Measurements from ENCODE around the gene ZNF791.

GRCh38 chr19:12564016-12564664 lies 46.6 kb upstream of the ZNF791 start:
- TF ChIP-seq POLR2A (IDR thresholded peaks at IDR 0.05) = no peak
- TF ChIP-seq CTCF (IDR thresholded peaks at IDR 0.05) = peak; percentile 76 to 92 (median 90)
